ENCODE measurements around the gene TGFBR3. TPM values are rescaled to one million over a fixed set of nuclear protein-coding genes. Genes with fewer than 3 reads are reported as not detected.

The TGFBR3 gene
- total RNA-seq, 4 donors from 2014 or later = 32.9 to 138 (median 58.8) TPM

DNA sequence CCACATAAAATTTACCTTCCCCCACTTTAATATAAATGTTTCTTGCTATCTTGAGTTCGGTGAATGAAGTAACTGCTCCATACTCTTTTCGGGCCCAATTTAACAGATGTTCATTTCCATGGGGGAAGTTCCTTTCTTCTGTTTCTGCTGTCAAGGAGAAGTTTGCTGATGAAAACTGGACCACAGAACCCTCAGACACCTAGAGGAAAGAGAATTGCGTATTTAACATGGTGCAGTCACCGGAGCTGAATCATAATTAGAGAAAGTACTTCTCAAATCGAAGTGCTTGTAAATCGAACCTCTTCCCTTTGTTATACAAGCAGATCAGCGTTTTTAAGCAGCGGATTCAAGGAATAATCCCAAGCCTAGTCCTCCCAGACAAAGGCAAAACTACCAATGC, 151.2 kb downstream of the TGFBR3 start:
- in situ Hi-C loops (cut with MboI; ENCODE audit: low pct_ligation_motif_present in 1 of 4, low pct_unique_long_range_greater_than_20kb in 1 of 4, low sequenced_read_pairs in 3 of 4) (no loop called here), intact Hi-C loops (cut with DNase I; ENCODE audit: low total_unique reads) (no loop called here)
- no peaks in the 10 kb centered on the region for H3K9me3 ChIP-seq
- H3K27ac ChIP-seq = peak overlapping the region in 3 of 4 donors; percentile 8 to 88 (median 85)
- no peaks in the 10 kb centered on the region for H3K36me3 ChIP-seq
- no peak for TF ChIP-seq POLR2A (IDR thresholded peaks at IDR 0.05)
- TF ChIP-seq EP300 (IDR thresholded peaks at IDR 0.05; ENCODE audit: low read depth) = no peak
- TF ChIP-seq, protein P1, sequence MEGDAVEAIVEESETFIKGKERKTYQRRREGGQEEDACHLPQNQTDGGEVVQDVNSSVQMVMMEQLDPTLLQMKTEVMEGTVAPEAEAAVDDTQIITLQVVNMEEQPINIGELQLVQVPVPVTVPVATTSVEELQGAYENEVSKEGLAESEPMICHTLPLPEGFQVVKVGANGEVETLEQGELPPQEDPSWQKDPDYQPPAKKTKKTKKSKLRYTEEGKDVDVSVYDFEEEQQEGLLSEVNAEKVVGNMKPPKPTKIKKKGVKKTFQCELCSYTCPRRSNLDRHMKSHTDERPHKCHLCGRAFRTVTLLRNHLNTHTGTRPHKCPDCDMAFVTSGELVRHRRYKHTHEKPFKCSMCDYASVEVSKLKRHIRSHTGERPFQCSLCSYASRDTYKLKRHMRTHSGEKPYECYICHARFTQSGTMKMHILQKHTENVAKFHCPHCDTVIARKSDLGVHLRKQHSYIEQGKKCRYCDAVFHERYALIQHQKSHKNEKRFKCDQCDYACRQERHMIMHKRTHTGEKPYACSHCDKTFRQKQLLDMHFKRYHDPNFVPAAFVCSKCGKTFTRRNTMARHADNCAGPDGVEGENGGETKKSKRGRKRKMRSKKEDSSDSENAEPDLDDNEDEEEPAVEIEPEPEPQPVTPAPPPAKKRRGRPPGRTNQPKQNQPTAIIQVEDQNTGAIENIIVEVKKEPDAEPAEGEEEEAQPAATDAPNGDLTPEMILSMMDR (IDR thresholded peaks at IDR 0.05) = no peak
- TF ChIP-seq POLR2AphosphoS5 (IDR thresholded peaks at IDR 0.05) = no peak
- H3K27me3 ChIP-seq = no peaks in the 10 kb centered on the region
- 83 to 91% methylated on average over 4 to 8 of the region's 8 CpGs for WGBS, 2 donors (ENCODE audit: low coverage in 1 of 2)
- DNase-seq = no peak
- H3K4me1 ChIP-seq = peaks cover 13 to 40% (median 16%) of the 10 kb centered on the region in 4 donors
- no peak overlapping the region for H3K4me3 ChIP-seq

DNA sequence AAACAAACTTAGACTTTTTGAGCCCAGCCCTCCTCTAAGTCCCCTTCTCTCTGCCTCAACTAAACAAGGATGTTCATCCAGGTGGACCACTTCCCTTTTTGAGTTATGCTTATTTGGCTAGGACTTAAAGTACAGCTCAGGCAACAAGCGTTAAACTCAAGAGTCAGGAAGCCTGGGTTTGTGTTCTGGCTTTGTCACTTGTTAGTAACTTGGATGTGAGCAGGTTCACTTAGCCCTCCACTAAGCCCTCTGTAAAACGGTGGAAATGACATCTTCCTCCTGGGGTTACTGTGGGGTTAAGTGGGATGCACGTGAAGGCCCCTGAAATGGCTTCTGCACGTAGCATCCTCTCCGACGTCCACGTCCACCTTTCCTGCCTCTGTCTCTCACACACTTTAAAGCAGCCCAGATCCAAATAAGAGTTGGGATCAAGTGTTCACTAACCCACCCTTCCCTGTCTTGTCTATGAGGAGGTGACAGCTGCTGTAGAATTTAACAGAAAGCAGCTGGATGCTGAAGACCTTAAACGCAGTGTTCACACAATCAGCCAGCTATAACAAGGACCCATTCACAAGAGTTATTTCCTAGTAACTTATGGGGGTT, 152.7 kb downstream of the TGFBR3 start:
- Histone ChIP-seq H3K36me3 (no peaks in the 10 kb centered on the region), H3K27ac (peak overlapping the region; percentile 51 to 85 (median 68)), H3K4me1 (peaks cover 13 to 40% (median 16%) of the 10 kb centered on the region in 4 donors), H3K27me3 (no peaks in the 10 kb centered on the region), H3K9me3 (no peaks in the 10 kb centered on the region), H3K4me3 (no peak overlapping the region)
- DNase-seq = no peak
- WGBS, 2 donors (ENCODE audit: low coverage in 1 of 2) = 0 to 65% methylated on average over 1 to 8 of the region's 8 CpGs
- TF ChIP-seq, protein P1 (IDR thresholded peaks at IDR 0.05) = no peak
- no peak for TF ChIP-seq POLR2AphosphoS5 (IDR thresholded peaks at IDR 0.05)
- TF ChIP-seq EP300 (IDR thresholded peaks at IDR 0.05; ENCODE audit: low read depth) = no peak
- no peak for TF ChIP-seq POLR2A (IDR thresholded peaks at IDR 0.05)
- intact Hi-C loops (cut with DNase I; ENCODE audit: low total_unique reads) = no loop called here
- in situ Hi-C loops (cut with MboI; ENCODE audit: low pct_ligation_motif_present in 1 of 4, low pct_unique_long_range_greater_than_20kb in 1 of 4, low sequenced_read_pairs in 3 of 4) = no loop called here

DNA sequence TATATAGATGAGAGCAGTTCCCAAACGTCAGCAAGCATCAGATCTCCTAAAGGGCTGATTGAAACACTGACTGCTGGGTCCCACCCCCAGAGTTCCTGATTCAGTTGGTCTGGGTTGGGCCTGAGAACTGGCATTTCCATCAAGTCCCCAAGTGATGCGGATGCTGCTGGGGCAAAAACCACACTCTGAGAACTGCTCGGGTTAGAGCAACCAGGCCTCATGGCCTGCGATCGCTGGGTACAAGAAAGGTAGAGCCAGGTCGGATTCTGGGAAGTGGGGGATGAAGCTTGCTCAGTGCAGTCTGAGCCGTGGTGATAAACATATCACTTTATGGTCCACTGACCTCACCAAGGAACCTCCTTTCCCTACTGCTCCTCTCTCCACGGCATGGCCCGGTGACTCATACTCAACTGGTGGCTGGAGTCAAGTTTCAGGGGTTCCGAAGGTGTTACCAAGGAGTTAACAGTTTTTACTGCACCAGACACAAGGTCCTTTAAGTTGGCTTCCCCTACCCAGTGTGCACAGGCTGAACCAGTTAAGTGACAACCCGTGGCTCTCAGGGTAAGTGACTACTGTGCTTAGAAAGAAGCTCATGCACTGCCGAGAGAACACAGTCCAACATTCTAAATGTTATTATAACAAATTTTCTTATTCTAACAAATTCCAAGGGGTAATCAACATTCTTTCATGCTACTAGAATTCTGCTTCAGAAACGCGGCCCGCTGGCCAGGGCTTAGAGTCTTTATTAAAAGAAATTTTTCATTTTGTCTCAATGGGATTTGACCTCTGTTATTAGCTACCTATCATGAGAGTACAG, 153.5 kb downstream of the TGFBR3 start:
- H3K9me3 ChIP-seq = no peaks in the 10 kb centered on the region
- no peak overlapping the region for H3K4me3 ChIP-seq
- DNase-seq = no peak
- WGBS, 2 donors (ENCODE audit: low coverage in 1 of 2) = 75% methylated on average over 6 to 15 of the region's 15 CpGs
- TF ChIP-seq, protein P1 (IDR thresholded peaks at IDR 0.05) = no peak
- TF ChIP-seq POLR2AphosphoS5 (IDR thresholded peaks at IDR 0.05) (no peak), EP300 (IDR thresholded peaks at IDR 0.05; ENCODE audit: low read depth) (no peak), POLR2A (IDR thresholded peaks at IDR 0.05) (no peak)
- intact Hi-C loops (cut with DNase I; ENCODE audit: low total_unique reads) (no loop called here), in situ Hi-C loops (cut with MboI; ENCODE audit: low pct_ligation_motif_present in 1 of 4, low pct_unique_long_range_greater_than_20kb in 1 of 4, low sequenced_read_pairs in 3 of 4) (no loop called here)
- H3K4me1 ChIP-seq = peaks cover 11 to 42% (median 16%) of the 10 kb centered on the region in 4 donors
- H3K27me3 ChIP-seq = no peaks in the 10 kb centered on the region
- peak overlapping the region; percentile 51 to 85 (median 68) for H3K27ac ChIP-seq
- H3K36me3 ChIP-seq = peaks cover 0 to 7% (median 0%) of the 10 kb centered on the region in 4 donors

DNA sequence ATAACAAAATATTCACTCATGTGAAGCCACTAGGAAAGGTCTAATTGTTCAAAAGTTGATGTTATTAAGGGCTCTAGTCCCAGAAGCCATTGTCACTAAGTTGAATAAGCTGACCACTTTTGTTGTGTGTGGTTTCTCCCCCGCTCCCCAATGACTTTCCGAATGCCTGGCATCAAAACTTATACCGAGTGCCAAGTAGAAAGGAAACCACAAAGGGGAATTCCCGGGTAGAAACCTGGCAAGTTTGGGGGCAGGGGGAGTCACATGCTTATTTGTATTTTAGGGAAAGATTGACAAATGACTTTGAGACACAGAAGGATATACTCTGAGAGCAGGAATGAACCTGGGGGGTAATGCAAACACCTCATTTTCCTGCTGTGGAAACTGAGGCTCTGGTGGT, 154.1 kb downstream of the TGFBR3 start:
- intact Hi-C loops (cut with DNase I; ENCODE audit: low total_unique reads) = no loop called here
- Histone ChIP-seq H3K9me3 (no peaks in the 10 kb centered on the region), H3K36me3 (peaks cover 0 to 12% (median 0%) of the 10 kb centered on the region in 4 donors), H3K27me3 (no peaks in the 10 kb centered on the region), H3K27ac (peak overlapping the region; percentile 51 to 85 (median 68)), H3K4me1 (peaks cover 12 to 43% (median 15%) of the 10 kb centered on the region in 4 donors), H3K4me3 (no peak overlapping the region)
- no peak for DNase-seq
- 26 to 49% methylated on average over 3 to 4 of the region's 4 CpGs for WGBS, 2 donors (ENCODE audit: low coverage in 1 of 2)
- TF ChIP-seq, protein P1 (IDR thresholded peaks at IDR 0.05) = no peak
- no peak for TF ChIP-seq POLR2A (IDR thresholded peaks at IDR 0.05)
- TF ChIP-seq EP300 (IDR thresholded peaks at IDR 0.05; ENCODE audit: low read depth) = no peak
- TF ChIP-seq POLR2AphosphoS5 (IDR thresholded peaks at IDR 0.05) = no peak
- in situ Hi-C loops (cut with MboI; ENCODE audit: low pct_ligation_motif_present in 1 of 4, low pct_unique_long_range_greater_than_20kb in 1 of 4, low sequenced_read_pairs in 3 of 4) = no loop called here
